SH-SY5Y (cell line): ENCODE data around the gene PCNX1.

ENCODE experiments used
- GATA2 ChIP-seq: IDR thresholded peaks from 2 replicates; pipeline ENCODE4 v1.6.1; 2011; ENCODE audit warnings: mild to moderate bottlenecking, low read depth, low read length
- GATA3 ChIP-seq: IDR thresholded peaks from 2 replicates; pipeline ENCODE4 v1.6.1; 2011; ENCODE audit warnings: low read depth, mild to moderate bottlenecking, low read length, moderate library complexity

GRCh38 chr14:70888681-70889175, 18.5 kb upstream of the PCNX1 start:
- TF ChIP-seq GATA2: no peak
- no peak for TF ChIP-seq GATA3
